ENCODE measurements around the gene SOX18. TPM values are rescaled to one million over a fixed set of nuclear protein-coding genes. Genes with fewer than 3 reads are reported as not detected.

Gene SOX18
- total RNA-seq, 1 experiment from 2014 or later, result 0.12 TPM

GRCh38 chr20:64038565-64039292, 10.7 kb downstream of the SOX18 start:
- DNase-seq (ENCODE audit: low read depth), result peak; percentile 75

GRCh38 chr20:64038224-64038564, 11.2 kb downstream of the SOX18 start:
- no peak for DNase-seq (ENCODE audit: low read depth)

- DNase-seq (ENCODE audit: low read depth), result no peak
Observed at GRCh38 chr20:64037498-64038213, 11.8 kb downstream of the SOX18 start.

GRCh38 chr20:64037199-64037497, 12.3 kb downstream of the SOX18 start:
- no peak for DNase-seq (ENCODE audit: low read depth)

GRCh38 chr20:64036346-64037198, 12.9 kb downstream of the SOX18 start:
- no peak for DNase-seq (ENCODE audit: low read depth)

- no peak for DNase-seq (ENCODE audit: low read depth)
Observed at GRCh38 chr20:64035933-64036345, 13.5 kb downstream of the SOX18 start, which contains the start of gene C20orf204. C20orf204 (plus strand) TSS chr20:64036182; CDS start chr20:64036324, 142 bp downstream.

GRCh38 chr20:64035066-64035932, 14.1 kb downstream of the SOX18 start:
- DNase-seq (ENCODE audit: low read depth), result no peak

- peak; percentile 35 for DNase-seq (ENCODE audit: low read depth)
Observed at GRCh38 chr20:64033981-64034493, 15.4 kb downstream of the SOX18 start.

GRCh38 chr20:64032706-64033624, 16.5 kb downstream of the SOX18 start:
- DNase-seq (ENCODE audit: low read depth), result no peak

GRCh38 chr20:64031822-64032314, 17.6 kb downstream of the SOX18 start:
- DNase-seq (ENCODE audit: low read depth), result no peak

GRCh38 chr20:64030371-64031134, 18.9 kb downstream of the SOX18 start:
- no peak for DNase-seq (ENCODE audit: low read depth)

- DNase-seq (ENCODE audit: low read depth), result no peak
Observed at GRCh38 chr20:64029293-64030117, 19.9 kb downstream of the SOX18 start.

GRCh38 chr20:64027981-64028685, 21.3 kb downstream of the SOX18 start:
- DNase-seq (ENCODE audit: low read depth), result no peak

GRCh38 chr20:64025826-64026412, 23.5 kb downstream of the SOX18 start:
- DNase-seq (ENCODE audit: low read depth), result no peak

GRCh38 chr20:64025101-64025825, 24.2 kb downstream of the SOX18 start:
- no peak for DNase-seq (ENCODE audit: low read depth)

GRCh38 chr20:64024141-64024990, 25.1 kb downstream of the SOX18 start:
- no peak for DNase-seq (ENCODE audit: low read depth)
